ENCODE results near the gene TPCN2. TPM values are rescaled to one million over a fixed set of nuclear protein-coding genes. Genes with fewer than 3 reads are reported as not detected.

The TPCN2 gene
- total and polyA plus RNA-seq, 2 donors = 14.0 to 14.4 TPM

Small RNA genes lying within 50 kb of the gene (small RNA-seq; reads per million reads assigned to genes)
- gene MIR3164 = not detected

Other genes starting within 250 kb of the TPCN2 start
- 20.4 TPM for gene CPT1A, start 207.0 kb upstream of the TPCN2 start, total RNA-seq
- gene CPT1A, start 207.0 kb upstream of the TPCN2 start, polyA plus RNA-seq = 24.5 TPM
- 46.1 TPM for gene MRPL21, start 145.1 kb upstream of the TPCN2 start, total RNA-seq
- 80.8 TPM for gene MRPL21, start 145.1 kb upstream of the TPCN2 start, polyA plus RNA-seq
- gene IGHMBP2, start 145.0 kb upstream of the TPCN2 start, total RNA-seq = 9.1 TPM
- gene IGHMBP2, start 145.0 kb upstream of the TPCN2 start, polyA plus RNA-seq = 15.3 TPM
- not detected for gene MRGPRD, start 67.9 kb upstream of the TPCN2 start, total RNA-seq
- 1.5 TPM for gene MRGPRD, start 67.9 kb upstream of the TPCN2 start, polyA plus RNA-seq
- gene MRGPRF, start 35.7 kb upstream of the TPCN2 start, total RNA-seq = 48.5 TPM
- 151 TPM for gene MRGPRF, start 35.7 kb upstream of the TPCN2 start, polyA plus RNA-seq
- 0.90 TPM for gene SMIM38, start 107.0 kb downstream of the TPCN2 start, total RNA-seq
- 0.46 TPM for gene SMIM38, start 107.0 kb downstream of the TPCN2 start, polyA plus RNA-seq
- gene MYEOV, start 245.2 kb downstream of the TPCN2 start, total RNA-seq = not detected
- 0.13 TPM for gene MYEOV, start 245.2 kb downstream of the TPCN2 start, polyA plus RNA-seq

Measured in urinary bladder (tissue), 2 donors.